ENCODE data around the gene TTC28.

TTC28 gene

GRCh38 chr22:28462901-28463300, 216.7 kb downstream of the TTC28 start:
- no peak overlapping the region for H3K4me2 ChIP-seq (ENCODE audit: low read depth, low read length, poor library complexity, severe bottlenecking)
- no peak overlapping the region for H3K9ac ChIP-seq (ENCODE audit: low read depth, low read length, poor library complexity, severe bottlenecking)
- H3K9me2 ChIP-seq (replicated peaks; ENCODE audit: low read depth, low read length) = no peaks in the 10 kb centered on the region
- no peaks in the 10 kb centered on the region for H3K9me3 ChIP-seq (ENCODE audit: insufficient read depth, low read depth, low read length)
- TF ChIP-seq CTCF (conservative IDR thresholded peaks at IDR 0.05; ENCODE audit: low read length) (no peak), EZH2phosphoT487 (IDR thresholded peaks at IDR 0.05; ENCODE audit: borderline replicate concordance) (no peak)
- H3K27me3 ChIP-seq (ENCODE audit: insufficient read depth, low read length, poor library complexity, severe bottlenecking) = no peaks in the 10 kb centered on the region
- no peaks in the 10 kb centered on the region for H4K20me1 ChIP-seq (ENCODE audit: insufficient read depth, low read length, poor library complexity, severe bottlenecking)
- peaks cover 17% of the 10 kb centered on the region for H3K4me1 ChIP-seq (ENCODE audit: insufficient read depth, low read length, poor library complexity, severe bottlenecking)
- no peaks in the 10 kb centered on the region for H3F3A ChIP-seq (ENCODE audit: low read depth)
- no peak overlapping the region for H2AFZ ChIP-seq (ENCODE audit: low read length)
- H3K4me3 ChIP-seq (ENCODE audit: low read length, poor library complexity, severe bottlenecking) = no peak overlapping the region
- no peaks in the 10 kb centered on the region for H3K79me2 ChIP-seq (ENCODE audit: insufficient read depth, low read length)
- no peaks in the 10 kb centered on the region for H3K36me3 ChIP-seq (ENCODE audit: insufficient read depth, low read length)

DNA sequence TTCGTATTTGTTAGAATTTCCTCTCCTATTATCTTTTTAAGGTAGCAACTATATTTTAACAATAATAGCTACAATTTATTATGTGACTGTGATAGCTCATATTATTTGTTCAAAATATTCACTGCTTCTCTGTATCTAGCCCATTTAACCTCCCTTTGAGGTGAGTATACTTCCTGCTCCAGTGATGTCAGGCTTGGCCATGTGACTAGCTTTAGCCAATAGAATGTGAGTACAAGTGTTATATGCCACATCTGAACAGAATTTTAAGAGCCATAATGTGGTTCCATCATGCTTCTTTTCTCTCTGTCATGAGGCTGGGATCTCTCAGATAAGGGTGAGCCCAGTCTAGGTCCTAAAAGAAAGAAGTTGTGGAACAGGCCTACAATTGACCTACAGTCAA, 217.6 kb downstream of the TTC28 start:
- Histone ChIP-seq H3K4me1 (ENCODE audit: insufficient read depth, low read length, poor library complexity, severe bottlenecking) (peaks cover 17% of the 10 kb centered on the region), H3K9ac (ENCODE audit: low read depth, low read length, poor library complexity, severe bottlenecking) (no peak overlapping the region)

DNA sequence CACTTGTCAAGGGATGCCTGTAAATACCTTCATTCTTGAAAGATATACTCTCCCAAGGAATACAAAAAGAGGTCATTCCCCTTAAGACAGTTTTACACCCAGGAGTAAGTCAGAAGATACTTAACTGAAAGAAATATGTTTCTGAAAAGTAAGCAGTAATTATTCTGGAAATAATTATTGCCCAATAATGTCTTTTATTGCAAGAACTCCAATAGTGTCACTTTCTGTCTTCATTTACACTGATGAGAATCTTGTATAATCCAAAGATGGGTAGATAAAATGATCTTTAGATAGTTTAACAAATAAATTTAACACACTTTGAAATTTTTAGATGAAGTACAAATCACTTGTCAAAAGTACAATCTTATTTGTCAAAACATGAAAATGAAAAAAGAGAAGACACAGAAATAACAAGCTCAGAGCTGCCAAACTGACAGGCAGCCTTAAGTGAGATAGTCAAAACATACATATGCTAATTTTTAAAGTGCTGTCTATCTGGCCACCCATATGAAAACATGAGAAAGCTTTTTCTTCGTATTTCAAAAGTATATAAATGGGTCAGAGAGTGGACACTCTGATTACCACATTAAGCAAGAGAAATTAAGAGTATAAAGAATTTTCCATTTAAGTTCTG, 225.1 kb downstream of the TTC28 start:
- H3K9ac ChIP-seq (ENCODE audit: low read depth, low read length, poor library complexity, severe bottlenecking) = no peak overlapping the region
- H3K9me3 ChIP-seq (ENCODE audit: insufficient read depth, low read depth, low read length) = peaks cover 10% of the 10 kb centered on the region
- no peaks in the 10 kb centered on the region for H3K79me2 ChIP-seq (ENCODE audit: insufficient read depth, low read length)
- H3K9me2 ChIP-seq (replicated peaks; ENCODE audit: low read depth, low read length) = no peaks in the 10 kb centered on the region
- no peaks in the 10 kb centered on the region; the same call in 1 of the 2 replicates for H3K36me3 ChIP-seq (ENCODE audit: insufficient read depth, low read length)
- no peaks in the 10 kb centered on the region; the same call in 1 of the 2 replicates for H3F3A ChIP-seq (ENCODE audit: low read depth)
- no peak overlapping the region for H3K4me3 ChIP-seq (ENCODE audit: low read length, poor library complexity, severe bottlenecking)
- H3K27me3 ChIP-seq (ENCODE audit: insufficient read depth, low read length, poor library complexity, severe bottlenecking) = no peaks in the 10 kb centered on the region
- TF ChIP-seq CTCF (conservative IDR thresholded peaks at IDR 0.05; ENCODE audit: low read length) (no peak), EZH2phosphoT487 (IDR thresholded peaks at IDR 0.05; ENCODE audit: borderline replicate concordance) (no peak)
- H2AFZ ChIP-seq (ENCODE audit: low read length) = no peak overlapping the region
- no peaks in the 10 kb centered on the region for H4K20me1 ChIP-seq (ENCODE audit: insufficient read depth, low read length, poor library complexity, severe bottlenecking)
- no peaks in the 10 kb centered on the region for H3K4me1 ChIP-seq (ENCODE audit: insufficient read depth, low read length, poor library complexity, severe bottlenecking)
- H3K4me2 ChIP-seq (ENCODE audit: low read depth, low read length, poor library complexity, severe bottlenecking) = no peak overlapping the region

More for the DNA sequence above, 217.6 kb downstream of the TTC28 start:
- Histone ChIP-seq H2AFZ (ENCODE audit: low read length) (no peak overlapping the region), H3K36me3 (ENCODE audit: insufficient read depth, low read length) (no peaks in the 10 kb centered on the region), H3F3A (ENCODE audit: low read depth) (no peaks in the 10 kb centered on the region), H3K27me3 (ENCODE audit: insufficient read depth, low read length, poor library complexity, severe bottlenecking) (no peaks in the 10 kb centered on the region), H3K4me3 (ENCODE audit: low read length, poor library complexity, severe bottlenecking) (no peak overlapping the region), H3K9me3 (ENCODE audit: insufficient read depth, low read depth, low read length) (no peaks in the 10 kb centered on the region), H3K9me2 (replicated peaks; ENCODE audit: low read depth, low read length) (no peaks in the 10 kb centered on the region), H3K4me2 (ENCODE audit: low read depth, low read length, poor library complexity, severe bottlenecking) (no peak overlapping the region), H4K20me1 (ENCODE audit: insufficient read depth, low read length, poor library complexity, severe bottlenecking) (no peaks in the 10 kb centered on the region), H3K79me2 (ENCODE audit: insufficient read depth, low read length) (no peaks in the 10 kb centered on the region)
- TF ChIP-seq CTCF (conservative IDR thresholded peaks at IDR 0.05; ENCODE audit: low read length) (no peak), EZH2phosphoT487 (IDR thresholded peaks at IDR 0.05; ENCODE audit: borderline replicate concordance) (no peak)

Data from Loucy (cell line).